GM19468 (cell line): Measurements from ENCODE around the gene GNPAT.

Source experiments
- ATAC-seq: cut with Tn5 transposase; IDR thresholded peaks from one replicate; pipeline ENCODE4 v1.9.1; 2021; ENCODE audit warnings: mild to moderate bottlenecking, moderate library complexity, moderate number of reproducible peaks; ENCODE audit not compliant: unreplicated experiment; ENCODE audit errors: extremely low read depth

The GNPAT gene

GRCh38 chr1:231240531-231240882 lies 505 bp upstream of the GNPAT start:
- no peak for ATAC-seq

GRCh38 chr1:231241750-231242149 lies 738 bp downstream of the GNPAT start:
- ATAC-seq: no peak

- no peak for ATAC-seq
These were observed 1.6 kb downstream of the GNPAT start for GRCh38 chr1:231242516-231243198.

GRCh38 chr1:231248778-231249177 lies 7.8 kb downstream of the GNPAT start:
- no peak for ATAC-seq

- no peak for ATAC-seq
These were observed 11.3 kb downstream of the GNPAT start for GRCh38 chr1:231252336-231252735.

GRCh38 chr1:231260351-231260750 lies 19.3 kb downstream of the GNPAT start:
- ATAC-seq: no peak

GRCh38 chr1:231264642-231265041 lies 23.6 kb downstream of the GNPAT start:
- no peak for ATAC-seq

- ATAC-seq: no peak
These were observed 24.4 kb downstream of the GNPAT start for GRCh38 chr1:231265379-231265778.

- no peak for ATAC-seq
These were observed 25.9 kb downstream of the GNPAT start for GRCh38 chr1:231266811-231267322.

- ATAC-seq: no peak
These were observed 31.2 kb downstream of the GNPAT start for GRCh38 chr1:231272173-231272572.

GRCh38 chr1:231272880-231273279 lies 31.9 kb downstream of the GNPAT start:
- ATAC-seq: no peak

GRCh38 chr1:231274119-231274825 lies 33.3 kb downstream of the GNPAT start:
- ATAC-seq: no peak

GRCh38 chr1:231278100-231278790 lies 37.2 kb downstream of the GNPAT start:
- ATAC-seq: no peak

- no peak for ATAC-seq
These were observed 38.1 kb downstream of the GNPAT start for GRCh38 chr1:231279081-231279480.

GRCh38 chr1:231279683-231280082 lies 38.7 kb downstream of the GNPAT start:
- no peak for ATAC-seq

GRCh38 chr1:231284441-231284840 lies 43.4 kb downstream of the GNPAT start:
- no peak for ATAC-seq

GRCh38 chr1:231286603-231287002 lies 45.6 kb downstream of the GNPAT start:
- no peak for ATAC-seq

- ATAC-seq: no peak
These were observed 54.9 kb downstream of the GNPAT start for GRCh38 chr1:231295938-231296337.

GRCh38 chr1:231301990-231302389 lies 61.0 kb downstream of the GNPAT start:
- no peak for ATAC-seq

- no peak for ATAC-seq
These were observed 69.5 kb downstream of the GNPAT start for GRCh38 chr1:231310391-231310934.
